Measurements from ENCODE around the gene PHC3.
A peak's percentile ranks its signal among the peaks of the same experiment; 100 is the strongest.

PHC3 gene

GRCh38 chr3:170180079-170180907 lies 1.2 kb downstream of the PHC3 start:
- Histone ChIP-seq H3K4me1 (ENCODE audit: insufficient read depth, low read length) (peaks cover 10% of the 10 kb centered on the region), H3K36me3 (ENCODE audit: insufficient read depth, low read length) (peaks cover 22% of the 10 kb centered on the region), H3K9ac (ENCODE audit: low read length) (peak overlapping the region; percentile 97), H3K9me3 (ENCODE audit: low read length) (no peaks in the 10 kb centered on the region), H3K4me3 (ENCODE audit: low read depth in 1 of 2, low read length in 2 of 2) (peak overlapping the region; percentile 69 to 88), H3K27ac (ENCODE audit: low read depth, low read length) (peak overlapping the region; percentile 98), H3K27me3 (ENCODE audit: control insufficient read depth in 1 of 2, insufficient read depth in 2 of 2, low read length in 2 of 2) (no peaks in the 10 kb centered on the region)

DNA sequence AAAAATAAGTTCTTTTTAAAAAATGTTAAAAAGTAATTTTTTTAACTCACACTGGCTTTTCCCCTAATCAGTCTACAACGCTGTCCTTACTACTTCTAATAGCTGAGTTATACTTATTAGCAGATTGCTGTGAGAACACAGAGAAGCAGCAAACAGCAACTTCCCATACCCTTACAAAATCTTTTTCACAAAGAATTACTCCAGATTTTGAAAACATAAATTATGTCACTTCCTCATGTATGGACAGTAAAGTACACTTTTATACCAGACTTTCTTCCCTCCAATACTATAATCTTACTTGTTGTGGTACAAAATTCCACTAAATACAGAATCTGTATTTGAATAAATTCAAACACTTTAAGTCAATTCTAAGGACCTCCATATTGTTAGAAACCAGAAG lies 2.1 kb downstream of the PHC3 start:
- Histone ChIP-seq H3K9me3 (ENCODE audit: low read length) (no peaks in the 10 kb centered on the region), H3K27ac (ENCODE audit: low read depth, low read length) (peak overlapping the region; percentile 98), H3K4me3 (ENCODE audit: low read depth in 1 of 2, low read length in 2 of 2) (peak overlapping the region; percentile 69 to 88), H3K36me3 (ENCODE audit: insufficient read depth, low read length) (peaks cover 24% of the 10 kb centered on the region), H3K27me3 (ENCODE audit: control insufficient read depth in 1 of 2, insufficient read depth in 2 of 2, low read length in 2 of 2) (no peaks in the 10 kb centered on the region), H3K9ac (ENCODE audit: low read length) (peak overlapping the region; percentile 97), H3K4me1 (ENCODE audit: insufficient read depth, low read length) (peaks cover 13% of the 10 kb centered on the region)

DNA sequence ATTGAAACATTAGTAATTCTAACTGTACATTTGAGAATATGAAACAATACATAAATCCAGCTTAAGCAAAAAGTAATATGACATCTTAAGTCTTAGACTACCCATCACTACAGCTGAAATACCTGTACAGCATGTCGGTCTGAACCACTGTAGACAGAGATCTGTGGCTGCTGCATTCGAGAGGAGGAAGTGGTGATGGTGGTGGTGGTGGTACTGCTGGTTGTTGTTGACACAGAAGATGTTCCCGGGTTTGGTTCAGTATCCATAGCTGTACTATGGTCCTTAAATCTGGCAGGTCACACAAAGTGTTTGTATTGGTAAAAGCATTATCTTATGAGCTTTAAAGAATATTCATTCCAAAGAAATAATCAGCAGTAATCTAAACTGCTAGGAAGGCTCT lies 2.9 kb downstream of the PHC3 start:
- no peaks in the 10 kb centered on the region for H3K9me3 ChIP-seq (ENCODE audit: low read length)
- H3K4me3 ChIP-seq (ENCODE audit: low read depth in 1 of 2, low read length in 2 of 2), result no peak overlapping the region
- H3K27ac ChIP-seq (ENCODE audit: low read depth, low read length), result no peak overlapping the region
- H3K36me3 ChIP-seq (ENCODE audit: insufficient read depth, low read length), result peaks cover 26% of the 10 kb centered on the region
- no peak overlapping the region for H3K9ac ChIP-seq (ENCODE audit: low read length)
- no peaks in the 10 kb centered on the region for H3K27me3 ChIP-seq (ENCODE audit: control insufficient read depth in 1 of 2, insufficient read depth in 2 of 2, low read length in 2 of 2)
- peaks cover 15% of the 10 kb centered on the region for H3K4me1 ChIP-seq (ENCODE audit: insufficient read depth, low read length)

DNA sequence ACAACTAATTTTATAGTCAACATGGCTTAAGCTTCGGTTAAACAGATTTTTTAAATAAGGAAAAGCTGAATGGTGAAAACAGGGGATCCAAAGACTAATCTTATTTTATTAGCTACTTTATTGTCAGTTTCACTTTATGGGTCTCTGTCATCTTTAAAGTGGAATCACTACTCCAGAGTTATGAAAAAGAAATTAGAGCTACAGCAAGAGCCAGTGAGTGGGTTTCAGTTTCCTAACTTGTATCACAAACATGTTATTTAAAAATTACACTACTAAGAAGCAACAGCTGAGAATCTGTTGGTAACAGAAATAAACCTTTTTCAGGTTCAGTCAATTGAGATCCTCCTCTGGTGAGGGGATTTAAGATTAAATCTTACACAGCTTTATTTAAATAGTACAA lies 10.0 kb downstream of the PHC3 start:
- no peak overlapping the region for H3K9ac ChIP-seq (ENCODE audit: low read length)
- H3K4me3 ChIP-seq (ENCODE audit: low read depth in 1 of 2, low read length in 2 of 2), result no peak overlapping the region
- H3K27me3 ChIP-seq (ENCODE audit: control insufficient read depth in 1 of 2, insufficient read depth in 2 of 2, low read length in 2 of 2), result no peaks in the 10 kb centered on the region
- H3K27ac ChIP-seq (ENCODE audit: low read depth, low read length), result no peak overlapping the region
- H3K4me1 ChIP-seq (ENCODE audit: insufficient read depth, low read length), result peaks cover 14% of the 10 kb centered on the region
- H3K9me3 ChIP-seq (ENCODE audit: low read length), result no peaks in the 10 kb centered on the region
- peaks cover 61% of the 10 kb centered on the region for H3K36me3 ChIP-seq (ENCODE audit: insufficient read depth, low read length)

DNA sequence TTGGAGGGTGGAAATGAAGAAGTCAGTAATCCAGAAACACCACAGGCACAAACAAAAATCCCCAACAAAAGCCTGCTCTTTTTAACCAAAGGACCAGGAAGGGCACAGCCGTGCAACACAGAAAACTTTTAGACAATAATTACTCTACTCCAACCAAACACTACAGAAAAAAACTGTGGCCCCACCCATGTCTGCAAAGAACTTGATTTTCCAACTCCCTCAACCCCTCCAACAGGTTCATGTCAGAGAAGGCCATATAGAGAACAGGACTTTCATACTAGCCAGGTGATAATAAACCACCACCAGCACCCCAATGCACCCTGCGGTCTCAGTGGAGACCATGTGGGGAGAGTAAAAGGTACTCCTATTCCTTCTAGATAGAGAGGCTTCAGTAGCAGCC lies 16.8 kb downstream of the PHC3 start:
- Histone ChIP-seq H3K9me3 (ENCODE audit: low read length) (no peaks in the 10 kb centered on the region), H3K4me1 (ENCODE audit: insufficient read depth, low read length) (peaks cover 14% of the 10 kb centered on the region), H3K4me3 (ENCODE audit: low read depth in 1 of 2, low read length in 2 of 2) (no peak overlapping the region), H3K27ac (ENCODE audit: low read depth, low read length) (no peak overlapping the region), H3K9ac (ENCODE audit: low read length) (no peak overlapping the region), H3K27me3 (ENCODE audit: control insufficient read depth in 1 of 2, insufficient read depth in 2 of 2, low read length in 2 of 2) (no peaks in the 10 kb centered on the region), H3K36me3 (ENCODE audit: insufficient read depth, low read length) (peaks cover 33% of the 10 kb centered on the region)

GRCh38 chr3:170163956-170164645 lies 17.4 kb downstream of the PHC3 start:
- H3K27me3 ChIP-seq (ENCODE audit: control insufficient read depth in 1 of 2, insufficient read depth in 2 of 2, low read length in 2 of 2), result no peaks in the 10 kb centered on the region
- H3K4me1 ChIP-seq (ENCODE audit: insufficient read depth, low read length), result peaks cover 16% of the 10 kb centered on the region
- peaks cover 29% of the 10 kb centered on the region for H3K36me3 ChIP-seq (ENCODE audit: insufficient read depth, low read length)
- no peak overlapping the region for H3K9ac ChIP-seq (ENCODE audit: low read length)
- no peak overlapping the region for H3K27ac ChIP-seq (ENCODE audit: low read depth, low read length)
- H3K9me3 ChIP-seq (ENCODE audit: low read length), result no peaks in the 10 kb centered on the region
- no peak overlapping the region for H3K4me3 ChIP-seq (ENCODE audit: low read depth in 1 of 2, low read length in 2 of 2)

DNA sequence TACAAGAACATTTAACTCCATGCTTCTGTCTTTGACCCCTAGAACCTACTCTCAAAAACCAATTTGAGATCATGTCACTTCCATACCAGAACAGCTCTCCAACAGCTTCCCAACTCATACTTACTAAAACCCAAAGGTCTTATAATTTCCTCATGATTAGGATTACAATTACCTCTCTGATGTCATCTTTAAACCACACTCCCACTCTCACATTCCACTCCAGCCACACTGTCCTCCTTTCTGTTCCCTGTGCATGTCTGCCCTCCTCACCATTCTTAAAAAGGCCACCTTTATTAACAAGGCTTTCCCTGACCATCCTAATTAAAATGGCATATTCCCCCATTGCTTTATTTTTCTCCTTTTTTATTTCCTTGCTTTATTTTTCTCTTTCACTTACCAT lies 18.9 kb downstream of the PHC3 start:
- Histone ChIP-seq H3K4me1 (ENCODE audit: insufficient read depth, low read length) (peaks cover 16% of the 10 kb centered on the region), H3K27ac (ENCODE audit: low read depth, low read length) (no peak overlapping the region), H3K36me3 (ENCODE audit: insufficient read depth, low read length) (peaks cover 15% of the 10 kb centered on the region)

DNA sequence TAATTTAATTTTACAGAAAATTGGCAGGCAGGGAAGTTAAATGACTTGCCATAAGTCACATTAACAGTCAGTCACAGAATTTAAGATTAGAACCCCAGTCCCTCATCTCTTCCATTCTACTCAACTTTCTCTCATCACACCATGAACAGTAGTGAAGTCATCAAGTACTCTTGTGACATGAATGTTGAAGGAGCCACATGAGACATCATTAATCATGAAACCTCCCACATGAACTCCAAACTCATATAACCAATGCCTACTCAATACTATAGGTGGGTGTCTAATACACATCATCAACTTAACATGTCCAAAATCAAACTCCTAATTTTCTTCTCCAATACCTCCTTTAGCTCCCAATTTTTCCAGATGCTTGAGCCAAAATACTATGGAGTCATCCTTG lies 19.5 kb downstream of the PHC3 start:
- no peaks in the 10 kb centered on the region for H3K27me3 ChIP-seq (ENCODE audit: control insufficient read depth in 1 of 2, insufficient read depth in 2 of 2, low read length in 2 of 2)
- no peak overlapping the region for H3K27ac ChIP-seq (ENCODE audit: low read depth, low read length)
- peaks cover 16% of the 10 kb centered on the region for H3K4me1 ChIP-seq (ENCODE audit: insufficient read depth, low read length)
- H3K9ac ChIP-seq (ENCODE audit: low read length), result no peak overlapping the region
- H3K36me3 ChIP-seq (ENCODE audit: insufficient read depth, low read length), result peaks cover 10% of the 10 kb centered on the region
- H3K9me3 ChIP-seq (ENCODE audit: low read length), result no peaks in the 10 kb centered on the region
- no peak overlapping the region for H3K4me3 ChIP-seq (ENCODE audit: low read depth in 1 of 2, low read length in 2 of 2)

More for the DNA sequence above, 18.9 kb downstream of the PHC3 start:
- H3K4me3 ChIP-seq (ENCODE audit: low read depth in 1 of 2, low read length in 2 of 2), result no peak overlapping the region
- no peaks in the 10 kb centered on the region for H3K9me3 ChIP-seq (ENCODE audit: low read length)
- no peaks in the 10 kb centered on the region for H3K27me3 ChIP-seq (ENCODE audit: control insufficient read depth in 1 of 2, insufficient read depth in 2 of 2, low read length in 2 of 2)
- no peak overlapping the region for H3K9ac ChIP-seq (ENCODE audit: low read length)

DNA sequence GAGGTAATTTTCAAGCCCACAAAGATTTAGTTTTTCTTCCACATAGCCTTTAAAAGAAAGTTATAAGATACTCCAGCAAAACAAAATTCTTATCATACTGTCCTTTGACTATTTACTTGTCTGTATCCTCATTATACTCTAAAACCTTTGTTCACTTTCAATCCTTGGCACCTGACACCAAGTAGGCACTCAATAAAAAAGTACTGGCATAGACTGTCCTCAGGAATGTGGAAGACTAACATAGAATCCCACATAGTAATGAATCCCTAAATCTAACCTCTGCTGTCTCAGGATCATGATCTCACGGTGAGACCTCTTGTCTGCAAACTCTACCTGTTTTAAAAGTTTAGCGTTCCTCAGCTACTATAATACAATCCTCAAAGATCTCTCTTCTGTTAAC lies 21.6 kb downstream of the PHC3 start:
- no peak overlapping the region for H3K4me3 ChIP-seq (ENCODE audit: low read depth in 1 of 2, low read length in 2 of 2)

DNA sequence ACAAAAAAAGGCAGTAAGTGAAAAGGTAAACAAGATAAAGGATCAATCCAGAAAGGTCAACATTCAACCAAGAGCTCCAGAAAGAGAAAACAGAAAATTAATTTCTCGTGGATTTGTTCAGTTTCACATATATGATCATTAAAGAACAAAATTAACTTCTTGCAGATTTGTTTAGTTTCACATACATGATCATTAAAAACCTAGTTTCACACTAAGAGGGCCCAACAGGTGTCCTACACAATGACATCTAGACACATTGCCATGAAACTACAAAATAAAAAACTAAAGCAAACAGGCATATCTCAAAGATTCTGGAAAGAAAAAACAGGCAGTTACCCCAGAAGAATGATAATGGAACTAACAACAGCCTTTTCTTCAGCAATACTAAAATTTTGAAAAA lies 22.1 kb downstream of the PHC3 start:
- Histone ChIP-seq H3K36me3 (ENCODE audit: insufficient read depth, low read length) (no peaks in the 10 kb centered on the region), H3K4me1 (ENCODE audit: insufficient read depth, low read length) (peaks cover 14% of the 10 kb centered on the region), H3K9ac (ENCODE audit: low read length) (no peak overlapping the region), H3K9me3 (ENCODE audit: low read length) (no peaks in the 10 kb centered on the region), H3K27ac (ENCODE audit: low read depth, low read length) (no peak overlapping the region), H3K4me3 (ENCODE audit: low read depth in 1 of 2, low read length in 2 of 2) (no peak overlapping the region), H3K27me3 (ENCODE audit: control insufficient read depth in 1 of 2, insufficient read depth in 2 of 2, low read length in 2 of 2) (no peaks in the 10 kb centered on the region)

More for the DNA sequence above, 21.6 kb downstream of the PHC3 start:
- Histone ChIP-seq H3K9me3 (ENCODE audit: low read length) (no peaks in the 10 kb centered on the region), H3K27ac (ENCODE audit: low read depth, low read length) (no peak overlapping the region), H3K27me3 (ENCODE audit: control insufficient read depth in 1 of 2, insufficient read depth in 2 of 2, low read length in 2 of 2) (no peaks in the 10 kb centered on the region), H3K36me3 (ENCODE audit: insufficient read depth, low read length) (no peaks in the 10 kb centered on the region), H3K4me1 (ENCODE audit: insufficient read depth, low read length) (peaks cover 14% of the 10 kb centered on the region), H3K9ac (ENCODE audit: low read length) (no peak overlapping the region)

- H3K9me3 ChIP-seq (ENCODE audit: low read length), result no peaks in the 10 kb centered on the region
- H3K27ac ChIP-seq (ENCODE audit: low read depth, low read length), result no peak overlapping the region
Measured at GRCh38 chr3:170155604-170156003, 25.9 kb downstream of the PHC3 start.

More at GRCh38 chr3:170155604-170156003, 25.9 kb downstream of the PHC3 start:
- no peak overlapping the region for H3K4me3 ChIP-seq (ENCODE audit: low read depth in 1 of 2, low read length in 2 of 2)
- H3K36me3 ChIP-seq (ENCODE audit: insufficient read depth, low read length), result no peaks in the 10 kb centered on the region
- no peaks in the 10 kb centered on the region for H3K27me3 ChIP-seq (ENCODE audit: control insufficient read depth in 1 of 2, insufficient read depth in 2 of 2, low read length in 2 of 2)
- peaks cover 26% of the 10 kb centered on the region for H3K4me1 ChIP-seq (ENCODE audit: insufficient read depth, low read length)
- no peak overlapping the region for H3K9ac ChIP-seq (ENCODE audit: low read length)
